GM19239 (cell line): Measurements from ENCODE around the gene DLG2.

Source experiments
- DNase-seq: peaks from one replicate; pipeline ENCODE4 v3.0.0; 2011; ENCODE audit warnings: low spot score; ENCODE audit not compliant: insufficient read length
- FAIRE-seq: peaks from 2 replicates; lab custom pipeline; 2011; peaks lifted over from hg19 to GRCh38; lab: Jason Lieb, UNC

DLG2 gene

DNA sequence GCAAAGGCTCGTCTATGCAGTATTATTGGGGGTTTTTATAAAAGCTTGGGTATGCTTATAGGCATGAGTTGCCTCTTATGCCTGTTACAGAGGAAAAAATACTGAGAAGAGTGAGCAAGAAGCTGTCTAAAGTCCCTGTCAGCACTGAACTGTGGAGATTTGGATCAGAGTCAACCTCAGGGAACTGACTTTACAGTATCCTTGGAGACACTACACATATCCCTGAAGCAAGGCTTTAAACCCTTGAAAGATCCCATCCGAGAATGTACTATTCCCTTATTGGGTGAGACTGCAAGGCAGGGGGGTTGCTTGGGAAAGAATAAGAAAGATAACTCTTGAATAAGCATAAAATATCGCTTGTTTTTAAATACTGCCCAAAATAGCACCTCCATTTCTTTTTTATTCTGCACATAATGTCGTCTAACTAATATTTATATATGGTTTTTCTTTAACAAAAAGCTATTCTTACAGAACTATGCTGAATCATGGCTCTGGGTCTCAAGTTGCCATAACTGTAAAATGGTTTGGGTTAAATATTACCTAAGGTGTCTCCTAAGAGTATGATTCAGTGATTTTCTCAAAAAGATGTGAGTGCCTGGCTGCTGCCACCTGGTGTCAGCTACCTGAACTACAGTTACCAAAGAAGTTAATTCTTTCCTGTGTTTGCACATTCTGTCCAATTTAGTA lies 1062.8 kb downstream of the DLG2 start:
- DNase-seq (peak; percentile 23), FAIRE-seq (peak; percentile 77)

DNA sequence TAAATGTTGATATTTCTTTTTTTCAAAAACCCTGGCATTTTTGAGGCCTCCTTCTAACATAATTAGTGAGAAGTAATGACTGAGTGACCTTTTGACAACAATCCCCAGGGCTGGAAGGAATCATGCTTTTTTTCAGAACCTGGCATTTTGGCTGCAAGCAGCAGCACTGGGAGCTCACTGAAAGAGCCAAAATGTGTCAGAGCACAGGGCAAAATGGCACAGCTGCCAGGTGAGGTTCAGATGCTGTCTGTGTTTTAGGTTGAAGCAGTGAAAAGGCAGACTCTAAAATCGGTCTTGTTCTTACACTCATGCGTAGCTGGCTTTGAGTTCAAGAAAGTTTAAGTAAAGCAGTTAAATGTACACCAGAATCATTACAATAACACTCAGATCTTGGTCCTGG lies 1063.8 kb downstream of the DLG2 start:
- DNase-seq: no peak

DNA sequence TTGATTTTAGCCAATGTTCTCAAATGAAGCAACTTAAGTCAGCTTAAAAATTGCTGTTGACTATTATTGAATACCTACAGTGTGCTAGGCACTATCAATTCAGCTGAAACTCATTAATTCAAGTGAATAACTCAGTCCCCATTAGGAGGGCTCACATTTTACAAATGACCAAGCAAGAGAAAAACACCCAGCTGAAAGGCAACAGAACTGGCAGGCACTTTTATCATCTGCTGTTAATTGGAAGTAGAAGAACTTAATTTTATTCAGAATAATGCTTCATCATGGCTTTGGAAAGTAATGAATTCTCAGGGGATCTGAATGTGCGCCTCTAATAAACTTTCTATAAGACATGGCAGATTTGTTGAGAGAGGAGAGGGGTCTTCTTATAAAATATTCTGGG lies 1066.9 kb downstream of the DLG2 start:
- FAIRE-seq (no peak), DNase-seq (no peak)

More for the DNA sequence above, 1063.8 kb downstream of the DLG2 start:
- no peak for FAIRE-seq

DNA sequence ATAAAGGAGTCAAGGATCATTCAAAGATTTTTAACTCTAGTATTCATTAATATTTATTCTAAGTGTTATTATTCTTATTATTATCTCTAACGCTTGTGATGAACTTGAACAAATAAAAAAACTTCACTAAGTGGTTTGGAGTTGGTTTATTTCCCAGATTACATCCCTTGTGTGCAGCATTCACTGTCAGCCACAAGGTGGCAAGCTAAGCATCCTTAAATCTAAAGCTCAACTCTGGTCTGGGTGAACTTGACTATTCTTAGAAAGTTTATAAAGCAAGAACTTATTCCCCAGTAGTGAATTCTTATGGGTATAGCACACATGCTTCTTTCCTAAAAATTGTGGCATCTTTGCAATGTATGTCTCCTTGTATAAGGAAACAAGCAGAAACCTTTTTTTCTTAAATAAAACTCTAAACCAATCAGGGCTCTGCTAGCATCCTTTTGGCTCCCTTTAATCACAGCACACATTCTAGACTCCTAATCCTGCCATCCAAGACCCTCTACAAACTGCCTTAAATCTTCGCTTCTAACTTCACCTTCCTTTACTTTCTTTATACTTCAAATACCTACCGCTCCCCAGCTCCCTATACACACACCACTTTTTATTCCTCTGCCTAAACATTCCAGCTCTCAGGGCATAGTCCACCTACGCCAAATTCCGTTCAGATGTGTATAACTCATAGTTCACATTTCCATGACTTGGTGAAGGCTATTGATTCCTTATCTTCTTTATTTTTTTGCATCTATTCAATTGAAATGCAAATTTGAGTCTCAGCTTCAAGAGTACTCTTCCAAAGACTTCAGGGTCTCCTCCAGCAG lies 1068.8 kb downstream of the DLG2 start:
- FAIRE-seq: peak; percentile 75
- peak; percentile 4 for DNase-seq

DNA sequence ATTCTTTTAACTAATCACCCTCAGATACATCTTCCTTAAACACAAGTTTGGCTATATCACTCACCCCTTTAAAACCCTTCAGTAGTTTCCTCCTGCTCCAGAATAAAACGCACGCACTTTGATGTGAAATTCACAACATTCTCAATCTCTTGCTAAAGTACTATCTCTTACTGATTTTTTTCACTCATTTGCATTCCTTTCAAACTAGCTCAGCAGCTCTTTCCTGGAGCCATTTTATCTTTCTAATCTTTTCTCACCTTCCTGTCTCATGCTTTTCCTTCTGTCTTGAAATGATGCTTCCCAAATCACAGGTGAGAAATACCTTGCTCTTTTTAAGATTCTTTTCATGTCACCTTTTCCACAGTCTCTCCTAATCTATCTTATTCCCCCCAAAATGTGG lies 1074.4 kb downstream of the DLG2 start:
- DNase-seq: no peak
- no peak for FAIRE-seq

DNA sequence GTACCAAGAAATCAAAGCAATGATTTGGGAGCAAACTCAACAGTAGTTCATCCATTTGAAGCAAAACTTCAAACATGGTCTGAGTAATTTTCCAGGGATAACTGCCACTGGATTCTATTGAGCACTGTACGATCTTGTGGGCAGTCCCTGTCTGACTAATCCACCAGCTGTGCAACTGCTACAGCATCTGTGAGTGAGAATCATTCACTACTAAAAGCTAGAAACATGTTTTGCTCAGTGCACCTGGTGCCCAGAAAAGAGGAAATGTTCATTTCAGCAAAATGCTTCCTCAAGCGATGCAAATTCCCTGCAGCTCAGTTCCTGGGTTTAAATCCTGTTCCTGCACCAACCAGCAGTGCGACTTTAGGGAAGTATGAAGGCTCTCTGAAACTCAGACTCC lies 1077.9 kb downstream of the DLG2 start:
- DNase-seq (no peak), FAIRE-seq (no peak)

DNA sequence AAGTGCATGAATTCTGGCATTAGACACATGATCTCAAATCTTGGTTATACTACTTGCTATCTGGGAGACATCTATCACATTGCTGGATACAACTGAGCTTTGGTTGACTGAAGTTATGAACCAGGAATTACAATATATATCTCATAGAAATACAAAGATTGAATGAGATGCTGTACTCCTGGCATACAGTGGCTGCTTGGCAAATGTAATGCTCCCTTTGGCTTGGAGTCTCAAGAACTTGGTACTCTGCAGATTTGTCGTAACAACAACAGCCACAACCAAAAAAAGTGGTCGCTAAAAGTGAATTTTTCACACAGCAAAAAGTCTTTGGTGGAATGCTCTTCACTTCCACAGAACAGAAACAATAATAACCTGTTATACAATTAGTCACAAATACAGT lies 1082.6 kb downstream of the DLG2 start:
- no peak for FAIRE-seq
- no peak for DNase-seq

DNA sequence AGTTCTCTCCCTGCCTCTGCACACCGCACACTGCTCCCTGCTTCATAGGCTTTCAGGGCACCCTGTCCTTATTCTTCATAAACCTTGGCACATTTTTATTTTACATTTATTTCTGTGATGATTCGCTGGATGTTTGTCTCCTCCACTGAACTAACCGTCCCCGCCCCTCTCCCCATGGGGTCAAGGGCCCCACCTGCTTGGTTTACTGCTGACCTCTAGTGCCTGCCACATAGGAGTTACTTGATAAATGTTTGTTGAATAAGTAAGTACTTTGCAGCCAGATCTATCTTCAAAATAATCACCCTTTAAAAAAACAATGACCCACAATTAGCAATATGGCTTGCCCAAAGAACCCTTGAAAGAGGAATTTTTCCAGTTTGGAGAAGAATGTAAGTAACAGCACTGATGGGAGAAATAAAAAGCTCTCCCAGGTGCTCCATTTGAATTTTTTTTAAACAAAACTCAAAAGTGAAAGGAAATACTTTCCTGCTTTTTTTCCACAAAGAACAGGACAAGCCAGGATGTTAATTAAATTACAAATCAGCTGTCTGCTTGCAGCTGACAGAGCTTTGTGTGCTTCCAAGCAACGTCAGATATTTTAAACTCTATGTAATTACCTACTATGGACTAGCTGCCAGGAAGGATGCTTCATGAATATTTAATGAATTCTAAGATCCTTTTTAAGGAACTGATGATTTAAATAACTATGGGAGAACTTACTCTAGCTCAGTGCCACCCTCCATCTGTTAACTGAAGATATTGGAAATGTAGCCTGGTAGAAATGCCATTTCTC lies 1083.6 kb downstream of the DLG2 start:
- no peak for DNase-seq
- FAIRE-seq: no peak

DNA sequence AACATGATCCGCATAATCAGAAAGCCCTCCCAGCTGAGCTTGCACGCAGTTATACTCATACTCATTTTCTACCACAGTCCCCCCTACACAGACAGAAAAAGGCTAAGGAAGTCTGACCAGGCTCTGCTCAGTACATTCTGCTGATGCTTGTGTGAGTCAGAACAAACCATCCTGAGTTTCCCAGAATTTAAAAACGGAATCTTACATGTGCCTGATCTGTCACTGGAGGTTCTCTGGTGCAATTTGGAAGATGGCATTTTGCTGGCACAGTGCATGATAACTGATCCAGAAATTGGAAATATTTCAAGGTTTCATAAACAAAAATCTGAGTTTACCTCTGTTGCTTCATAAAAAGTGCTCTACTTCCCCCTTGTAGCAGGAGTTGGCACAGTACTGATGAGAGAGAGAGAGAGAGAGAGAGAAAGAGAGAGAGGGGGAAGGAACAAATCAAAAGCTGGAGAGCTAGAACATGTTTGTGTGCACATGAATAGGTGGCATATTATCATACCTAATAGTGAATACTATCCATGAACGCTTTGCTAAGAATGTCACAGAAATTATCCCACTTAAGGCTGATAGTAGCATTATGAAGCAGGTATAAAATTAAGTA lies 1085.3 kb downstream of the DLG2 start:
- FAIRE-seq: no peak
- no peak for DNase-seq

DNA sequence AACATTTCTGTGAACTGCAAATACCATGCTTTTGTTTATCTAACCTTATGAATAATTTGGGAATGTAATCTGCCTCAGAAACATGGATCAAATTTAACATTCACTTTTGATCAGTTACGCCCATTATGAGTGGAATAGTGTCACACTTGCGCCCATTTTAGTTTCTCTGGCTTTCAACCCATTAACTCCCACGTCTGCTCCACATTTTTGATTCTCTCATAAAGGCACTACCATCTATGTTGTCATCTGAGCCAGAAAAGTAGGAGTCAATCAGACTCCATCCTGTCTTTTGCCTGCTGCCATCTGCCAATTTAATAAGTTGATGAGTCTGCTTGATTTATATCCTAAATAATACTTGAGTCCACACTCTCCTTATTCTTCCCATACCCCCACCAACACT lies 1090.7 kb downstream of the DLG2 start:
- FAIRE-seq: no peak
- DNase-seq: no peak

DNA sequence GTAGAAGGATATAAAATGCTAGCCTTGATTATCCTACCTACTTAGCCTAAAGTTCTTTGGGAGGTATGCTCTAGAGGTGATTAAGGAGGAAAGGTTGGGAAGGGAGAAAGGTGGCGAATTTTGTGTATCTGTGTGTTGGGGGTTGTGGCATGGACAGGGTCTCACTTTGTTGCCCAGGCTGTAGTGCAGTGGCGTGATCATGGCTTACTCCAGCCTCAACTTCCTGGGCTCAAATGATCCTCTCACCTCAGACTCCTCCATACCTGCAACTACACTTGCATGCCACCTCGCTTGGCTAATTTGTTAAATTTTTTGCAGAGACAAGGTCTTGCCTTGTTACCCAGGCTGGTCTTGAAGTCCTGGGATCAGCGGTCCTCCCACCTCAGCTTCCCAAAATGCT lies 1094.8 kb downstream of the DLG2 start:
- FAIRE-seq (no peak), DNase-seq (no peak)

DNA sequence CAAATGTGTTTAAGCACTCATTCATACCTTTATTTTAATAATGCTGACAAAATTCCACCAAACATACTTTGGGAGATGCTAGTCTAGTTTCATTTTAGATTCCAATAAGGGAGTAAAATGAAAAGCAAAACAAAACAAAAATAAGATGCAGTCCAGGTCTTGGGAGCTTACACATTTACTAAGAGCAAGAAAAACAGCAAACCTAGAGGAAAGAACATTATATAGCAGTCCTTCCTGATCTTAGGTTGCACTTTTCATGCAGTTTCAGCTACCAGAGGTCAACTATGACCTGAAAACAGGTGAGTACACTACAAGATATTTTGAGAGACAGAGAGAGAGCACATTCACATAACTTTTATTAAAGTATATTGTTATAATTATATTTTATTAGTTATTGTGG lies 1100.9 kb downstream of the DLG2 start:
- no peak for FAIRE-seq

DNA sequence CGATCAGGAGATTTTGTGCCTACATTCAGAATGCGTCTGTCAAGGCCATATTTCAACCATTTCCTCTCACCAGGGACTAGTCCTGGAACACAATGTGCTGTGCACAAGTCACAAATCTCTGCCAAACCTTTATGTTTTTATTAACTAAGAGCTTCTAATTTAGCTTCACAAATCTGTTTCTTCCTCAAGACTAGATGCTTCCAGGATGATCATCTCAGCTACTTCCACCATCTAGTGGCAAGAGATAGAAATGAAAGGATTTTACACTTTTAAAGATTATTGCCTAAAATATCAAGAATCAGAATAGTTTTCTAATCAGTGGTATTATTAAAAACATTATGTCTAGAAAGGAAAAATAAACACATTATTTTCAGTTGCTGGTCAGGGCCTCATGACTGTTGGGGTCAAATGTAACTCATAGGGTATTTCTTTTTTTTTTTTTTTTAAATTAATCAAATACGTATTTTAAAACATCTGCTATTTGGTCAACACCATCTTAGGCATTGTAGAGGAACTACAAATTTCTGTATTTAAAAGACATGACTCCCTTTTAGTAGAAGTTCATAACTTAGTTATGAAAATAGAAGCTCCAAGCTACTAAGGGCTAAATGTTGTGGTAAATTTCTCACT lies 1102.6 kb downstream of the DLG2 start:
- DNase-seq: no peak
- FAIRE-seq: no peak

More for the DNA sequence above, 1100.9 kb downstream of the DLG2 start:
- no peak for DNase-seq

DNA sequence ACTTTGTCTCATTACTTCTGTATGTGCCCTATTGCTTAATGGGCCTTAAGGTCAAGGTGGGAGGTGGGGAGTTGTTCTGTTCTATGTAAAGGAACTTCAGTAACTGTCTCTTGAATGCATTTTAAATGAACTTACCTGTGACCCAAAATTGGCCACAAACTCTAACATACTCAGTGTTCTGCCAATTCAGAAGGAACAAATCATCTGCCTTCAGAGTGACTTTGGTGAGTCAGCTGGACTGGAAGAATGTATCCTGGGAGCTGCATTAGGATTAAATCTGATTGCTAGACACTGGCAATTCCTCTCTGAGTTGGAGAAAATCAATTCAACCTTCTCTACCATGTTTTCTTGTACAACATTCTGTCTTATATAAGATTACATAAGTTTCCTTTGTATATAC lies 1104.8 kb downstream of the DLG2 start:
- FAIRE-seq (no peak), DNase-seq (no peak)

DNA sequence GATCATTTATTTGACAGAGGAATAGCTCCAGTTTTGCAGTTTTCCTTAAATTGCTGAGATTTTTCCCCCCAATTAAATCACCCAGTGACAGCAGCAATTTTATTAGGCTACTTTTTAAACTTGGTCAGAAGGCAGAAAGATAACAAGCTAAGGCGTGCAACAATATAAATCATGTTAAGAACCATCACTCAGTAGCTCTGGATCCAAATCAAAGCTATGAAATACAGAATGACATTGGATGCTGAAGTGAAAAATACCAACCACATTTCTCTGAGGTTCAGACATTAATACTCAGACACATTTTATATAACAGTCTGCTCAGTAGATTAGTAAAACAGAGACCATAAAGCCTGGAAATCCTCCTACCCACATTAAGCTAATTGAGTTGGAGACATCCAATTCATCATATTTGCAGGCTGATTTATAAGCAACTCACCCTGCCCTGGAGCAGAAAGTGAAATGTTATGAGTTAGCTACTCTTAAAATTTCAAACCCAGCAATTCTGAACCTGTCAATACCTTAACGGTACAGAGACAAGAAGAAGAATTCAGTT lies 1108.4 kb downstream of the DLG2 start:
- no peak for DNase-seq
- FAIRE-seq: no peak

DNA sequence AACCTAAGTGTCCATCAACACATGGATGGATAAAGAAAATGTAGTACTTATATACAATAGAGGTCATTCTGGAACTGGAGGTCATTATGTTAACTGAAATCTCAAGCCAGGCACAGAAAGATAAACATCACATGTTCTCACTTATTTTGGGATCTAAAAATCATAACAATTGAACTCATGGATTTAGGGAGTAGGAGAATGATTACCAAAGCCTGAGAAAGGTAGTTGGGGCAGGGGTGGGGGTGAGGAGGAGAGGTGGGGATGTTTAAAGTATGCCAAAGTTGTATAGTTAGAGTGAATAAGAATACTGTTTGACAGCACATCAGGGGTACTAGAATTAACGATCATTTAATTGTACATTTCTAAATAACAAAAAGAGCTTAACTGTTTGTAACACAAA lies 1112.7 kb downstream of the DLG2 start:
- FAIRE-seq: no peak
- DNase-seq: no peak

DNA sequence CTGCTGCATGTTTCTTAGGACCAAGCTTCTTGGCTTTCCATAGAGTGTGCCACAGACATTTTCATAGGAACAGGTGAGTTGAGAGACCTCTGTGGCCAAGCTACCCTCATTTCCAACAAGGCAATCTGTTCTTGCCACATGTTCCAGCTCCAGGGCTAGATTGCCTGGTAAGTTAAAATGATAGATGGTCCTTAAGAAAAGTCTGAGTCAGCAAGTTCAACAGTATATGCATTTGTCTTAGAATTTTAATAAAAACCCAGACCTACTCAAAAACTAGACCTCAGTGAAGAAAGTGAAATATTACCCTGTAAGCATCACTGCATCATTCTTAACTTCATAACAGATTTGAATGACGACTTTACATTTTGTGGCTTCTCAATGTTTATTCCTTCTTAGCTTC lies 1123.6 kb downstream of the DLG2 start:
- DNase-seq (no peak), FAIRE-seq (no peak)

DNA sequence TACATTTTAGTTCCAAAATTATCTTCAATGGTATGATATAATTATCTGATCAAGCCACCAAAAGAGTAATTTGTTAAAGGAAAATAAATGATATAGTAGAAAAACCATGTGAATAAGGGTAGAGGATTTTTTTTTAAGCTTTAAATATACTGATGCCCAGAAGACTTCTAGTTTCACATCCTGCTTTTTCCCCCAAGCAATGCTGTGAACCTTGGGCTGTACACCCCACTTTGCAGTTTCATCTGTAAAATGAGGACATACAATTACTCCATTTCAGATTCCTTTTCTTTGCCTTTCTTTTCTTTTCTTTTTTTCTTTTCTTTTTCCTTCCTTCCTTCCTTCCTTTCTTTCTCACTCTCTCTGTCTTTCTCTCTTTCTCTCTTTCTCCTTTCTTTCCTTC lies 1125.4 kb downstream of the DLG2 start:
- no peak for DNase-seq
- no peak for FAIRE-seq

DNA sequence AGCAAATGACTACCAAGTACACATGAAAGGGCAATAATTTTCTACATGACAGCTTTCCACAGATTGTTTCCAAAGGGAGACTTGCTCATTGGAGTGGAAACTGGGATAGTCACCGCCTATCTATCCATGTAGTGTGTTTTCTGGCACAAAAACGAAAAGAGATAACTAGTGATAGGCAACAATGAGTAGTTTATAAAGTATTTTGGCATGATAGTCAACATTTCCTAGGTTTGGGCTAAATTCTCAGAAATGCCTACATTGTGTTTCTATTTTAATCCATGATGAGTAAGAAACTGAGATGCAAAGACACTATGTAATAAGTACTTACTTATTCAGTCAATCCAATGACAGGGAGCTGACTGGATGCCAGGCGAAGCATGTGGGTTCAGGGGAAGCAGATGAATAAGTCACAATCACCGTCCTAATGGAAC lies 1129.1 kb downstream of the DLG2 start:
- DNase-seq: no peak
- FAIRE-seq: no peak

DNA sequence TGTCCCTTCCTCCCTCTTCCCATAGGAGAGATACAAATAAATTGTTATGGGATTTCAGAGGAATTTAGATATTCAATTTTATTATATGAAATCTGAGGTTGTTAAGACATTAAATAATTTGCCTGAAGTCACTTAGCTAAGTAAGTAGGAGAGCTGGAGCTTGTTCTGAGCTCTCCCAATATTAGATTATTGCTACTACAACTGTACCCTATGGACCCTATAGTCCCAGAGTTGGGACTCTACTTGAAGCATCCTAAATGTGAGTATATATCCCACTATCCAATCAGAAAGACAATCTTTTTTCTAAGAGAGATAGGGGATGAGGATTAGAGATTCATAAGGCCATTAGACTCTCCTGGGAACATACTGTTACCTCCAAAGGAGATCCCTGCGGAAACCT lies 1130.0 kb downstream of the DLG2 start:
- FAIRE-seq: no peak

More for the DNA sequence above, 1130.0 kb downstream of the DLG2 start:
- no peak for DNase-seq
